22Rv1 (cell line): ENCODE results near the gene ADRM1.

Experiments
- H3K27ac ChIP-seq: fragments of 450-650 bp; 2 replicates; pipeline ENCODE4 v1.5.1; 2017
- ZFX ChIP-seq: fragments of 450-650 bp; IDR thresholded peaks from 2 replicates; pipeline ENCODE4 v1.6.1; 2017; ENCODE audit warnings: antibody characterized with exemption, borderline replicate concordance
- TF ChIP-seq, protein P1 (sequence below): fragments of 450-650 bp; IDR thresholded peaks from 2 replicates; pipeline ENCODE4 v1.5.1; 2017; ENCODE audit warnings: mild to moderate bottlenecking

ADRM1 gene

DNA sequence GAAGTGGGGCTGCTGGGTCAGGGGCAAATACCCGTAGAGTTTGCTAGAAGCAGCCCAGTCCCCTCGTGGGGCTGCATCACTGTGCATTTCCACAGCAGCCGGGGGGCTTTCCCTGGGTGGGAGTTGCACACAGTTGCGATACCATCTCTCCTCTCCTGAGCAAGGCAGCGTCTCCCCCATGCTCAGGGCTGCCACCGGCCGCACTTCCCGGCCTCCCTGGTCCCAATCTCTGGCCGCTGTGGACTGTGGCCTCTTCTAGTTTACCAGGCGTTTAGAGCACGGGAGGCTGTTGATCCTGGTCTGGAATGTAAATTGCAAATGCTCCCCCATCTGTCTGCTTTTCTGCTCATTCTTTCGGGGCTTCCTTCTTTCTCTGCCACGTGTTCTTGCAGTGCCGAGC lies 33.4 kb upstream of the ADRM1 start:
- no peak overlapping the region for H3K27ac ChIP-seq
- TF ChIP-seq ZFX, result no peak
- TF ChIP-seq, protein P1, sequence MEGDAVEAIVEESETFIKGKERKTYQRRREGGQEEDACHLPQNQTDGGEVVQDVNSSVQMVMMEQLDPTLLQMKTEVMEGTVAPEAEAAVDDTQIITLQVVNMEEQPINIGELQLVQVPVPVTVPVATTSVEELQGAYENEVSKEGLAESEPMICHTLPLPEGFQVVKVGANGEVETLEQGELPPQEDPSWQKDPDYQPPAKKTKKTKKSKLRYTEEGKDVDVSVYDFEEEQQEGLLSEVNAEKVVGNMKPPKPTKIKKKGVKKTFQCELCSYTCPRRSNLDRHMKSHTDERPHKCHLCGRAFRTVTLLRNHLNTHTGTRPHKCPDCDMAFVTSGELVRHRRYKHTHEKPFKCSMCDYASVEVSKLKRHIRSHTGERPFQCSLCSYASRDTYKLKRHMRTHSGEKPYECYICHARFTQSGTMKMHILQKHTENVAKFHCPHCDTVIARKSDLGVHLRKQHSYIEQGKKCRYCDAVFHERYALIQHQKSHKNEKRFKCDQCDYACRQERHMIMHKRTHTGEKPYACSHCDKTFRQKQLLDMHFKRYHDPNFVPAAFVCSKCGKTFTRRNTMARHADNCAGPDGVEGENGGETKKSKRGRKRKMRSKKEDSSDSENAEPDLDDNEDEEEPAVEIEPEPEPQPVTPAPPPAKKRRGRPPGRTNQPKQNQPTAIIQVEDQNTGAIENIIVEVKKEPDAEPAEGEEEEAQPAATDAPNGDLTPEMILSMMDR, result no peak

- no peak for TF ChIP-seq ZFX
- TF ChIP-seq, protein P1, result no peak
- no peak overlapping the region for H3K27ac ChIP-seq
These were observed 32.9 kb upstream of the ADRM1 start for GRCh38 chr20:62269871-62270270.

DNA sequence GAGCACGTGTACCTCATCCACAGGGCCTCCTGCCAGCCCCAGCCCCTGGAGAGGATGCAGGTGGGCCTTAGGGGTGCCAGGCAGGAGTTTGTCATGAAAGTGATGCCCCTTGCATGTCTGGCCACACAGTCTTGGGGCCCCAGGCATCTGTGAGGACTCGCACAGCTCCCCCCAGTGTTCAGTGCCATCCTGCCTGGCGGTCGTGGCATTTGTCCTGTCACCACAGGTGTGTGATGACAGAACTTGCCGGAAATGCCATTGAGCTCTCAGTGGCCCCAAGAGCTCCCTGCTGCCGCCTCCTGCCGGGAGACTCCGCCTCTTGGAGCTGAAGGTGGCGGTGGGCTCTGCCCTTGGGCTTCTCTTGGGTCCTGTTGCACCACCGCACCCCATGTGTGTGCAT lies 30.6 kb upstream of the ADRM1 start:
- no peak for TF ChIP-seq ZFX
- TF ChIP-seq, protein P1, result no peak
- no peak overlapping the region for H3K27ac ChIP-seq

- TF ChIP-seq ZFX, result no peak
- TF ChIP-seq, protein P1, result no peak
These were observed 29.4 kb upstream of the ADRM1 start for GRCh38 chr20:62273416-62273815.

GRCh38 chr20:62274332-62274950 lies 28.4 kb upstream of the ADRM1 start:
- no peak for TF ChIP-seq ZFX
- TF ChIP-seq, protein P1, result no peak
- H3K27ac ChIP-seq, result no peak overlapping the region

More at GRCh38 chr20:62273416-62273815, 29.4 kb upstream of the ADRM1 start:
- no peak overlapping the region for H3K27ac ChIP-seq

DNA sequence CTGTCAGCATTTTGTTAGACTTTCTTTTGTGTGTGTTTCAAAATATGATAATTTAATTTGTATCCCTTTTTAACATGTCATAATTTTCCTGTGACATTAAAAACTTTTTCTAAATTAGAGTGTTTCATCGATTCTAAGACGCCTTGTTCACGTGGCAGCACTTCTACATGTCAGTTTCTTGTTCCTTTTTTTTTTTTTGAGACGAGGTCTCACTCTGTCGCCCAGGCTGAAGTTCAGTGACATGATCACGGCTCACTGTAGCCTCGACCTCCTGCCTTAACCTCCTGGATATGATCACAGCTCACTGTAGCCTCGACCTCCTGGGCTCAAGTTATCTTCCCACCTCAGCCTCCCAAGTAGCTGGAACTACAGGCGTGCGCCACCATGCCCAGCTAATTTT lies 27.6 kb upstream of the ADRM1 start:
- no peak for TF ChIP-seq ZFX
- TF ChIP-seq, protein P1, result no peak
- H3K27ac ChIP-seq, result no peak overlapping the region

- TF ChIP-seq ZFX, result no peak
- TF ChIP-seq, protein P1, result no peak
These were observed 26.4 kb upstream of the ADRM1 start for GRCh38 chr20:62276439-62276838.

More at GRCh38 chr20:62276439-62276838, 26.4 kb upstream of the ADRM1 start:
- H3K27ac ChIP-seq, result no peak overlapping the region
